ENCODE measurements around the gene PPARG. TPM values are rescaled to one million over a fixed set of nuclear protein-coding genes. Genes with fewer than 3 reads are reported as not detected.

PPARG gene
- total RNA-seq, 2 donors from 2014 or later = 12.3 to 17.9 TPM

GRCh38 chr3:12325586-12326515 lies 37.0 kb downstream of the PPARG start:
- Histone ChIP-seq H3K27ac (no peak overlapping the region), H3K4me3 (no peak overlapping the region), H3K27me3 (no peaks in the 10 kb centered on the region), H3K9me3 (no peaks in the 10 kb centered on the region), H3K36me3 (no peaks in the 10 kb centered on the region), H3K4me1 (no peaks in the 10 kb centered on the region)
- no peak for DNase-seq (ENCODE audit: low spot score)
- TF ChIP-seq CTCF (IDR thresholded peaks at IDR 0.05) = no peak

- no peaks in the 10 kb centered on the region for H3K36me3 ChIP-seq
- no peaks in the 10 kb centered on the region for H3K4me1 ChIP-seq
- no peak for DNase-seq (ENCODE audit: low spot score)
- H3K4me3 ChIP-seq = no peak overlapping the region
- no peak for TF ChIP-seq CTCF (IDR thresholded peaks at IDR 0.05)
- H3K27me3 ChIP-seq = no peaks in the 10 kb centered on the region
- H3K9me3 ChIP-seq = no peaks in the 10 kb centered on the region
- no peak overlapping the region for H3K27ac ChIP-seq
These were observed 38.2 kb downstream of the PPARG start for GRCh38 chr3:12327021-12327420.

GRCh38 chr3:12328132-12328836 lies 39.4 kb downstream of the PPARG start:
- Histone ChIP-seq H3K4me1 (no peaks in the 10 kb centered on the region), H3K4me3 (no peak overlapping the region), H3K36me3 (no peaks in the 10 kb centered on the region), H3K9me3 (no peaks in the 10 kb centered on the region), H3K27me3 (no peaks in the 10 kb centered on the region), H3K27ac (no peak overlapping the region)
- TF ChIP-seq CTCF (IDR thresholded peaks at IDR 0.05) = no peak
- DNase-seq (ENCODE audit: low spot score) = no peak

- Histone ChIP-seq H3K4me1 (no peaks in the 10 kb centered on the region), H3K9me3 (no peaks in the 10 kb centered on the region), H3K27me3 (no peaks in the 10 kb centered on the region), H3K4me3 (no peak overlapping the region), H3K27ac (no peak overlapping the region), H3K36me3 (no peaks in the 10 kb centered on the region)
- DNase-seq (ENCODE audit: low spot score) = no peak
- TF ChIP-seq CTCF (IDR thresholded peaks at IDR 0.05) = no peak
These were observed 40.1 kb downstream of the PPARG start for GRCh38 chr3:12328837-12329462.

GRCh38 chr3:12334786-12335185 lies 45.9 kb downstream of the PPARG start:
- no peaks in the 10 kb centered on the region for H3K27me3 ChIP-seq
- no peak for DNase-seq (ENCODE audit: low spot score)
- no peak overlapping the region for H3K27ac ChIP-seq
- no peaks in the 10 kb centered on the region for H3K9me3 ChIP-seq
- no peak for TF ChIP-seq CTCF (IDR thresholded peaks at IDR 0.05)
- no peak overlapping the region for H3K4me3 ChIP-seq
- H3K36me3 ChIP-seq = no peaks in the 10 kb centered on the region
- H3K4me1 ChIP-seq = no peaks in the 10 kb centered on the region

Measured in right atrium auricular region (tissue), 2 donors.